ENCODE data around the gene STRADA. TPM values are rescaled to one million over a fixed set of nuclear protein-coding genes. Genes with fewer than 3 reads are reported as not detected.

The STRADA gene
- total RNA-seq, 4 donors from 2014 or later = 16.5 to 32.3 (median 22.4) TPM

DNA sequence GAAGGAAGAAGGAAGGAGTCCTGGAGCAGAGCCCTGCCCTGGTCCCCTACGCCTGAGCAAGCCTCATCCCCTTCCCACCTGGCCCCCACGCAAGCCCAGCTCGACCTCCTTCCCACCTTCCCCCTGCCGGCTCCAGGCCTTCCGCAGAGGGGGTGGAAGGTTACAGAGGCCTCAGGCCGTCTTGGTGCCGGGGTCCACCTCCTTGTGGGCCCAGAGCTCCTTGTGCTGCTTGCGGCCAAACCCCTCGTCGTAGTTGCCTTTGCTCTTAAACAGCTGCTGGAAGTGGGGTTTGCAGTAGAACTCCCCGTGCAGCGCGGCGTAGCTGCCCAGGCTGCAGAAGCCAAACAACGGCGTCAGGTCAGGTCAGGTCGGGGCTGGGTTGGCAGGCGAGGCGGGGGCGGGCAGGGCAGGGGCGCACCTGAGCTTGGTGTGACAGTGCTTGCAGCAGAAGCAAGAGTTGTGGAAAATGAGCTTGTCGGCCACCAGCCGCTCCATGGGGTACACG lies 43.2 kb downstream of the STRADA start:
- DNase-seq (ENCODE audit: low spot score) (no peak), ATAC-seq (ENCODE audit: low FRiP score) (no peak)
- TF ChIP-seq CTCF (IDR thresholded peaks at IDR 0.05) = no peak

- DNase-seq (ENCODE audit: low spot score) = no peak
- no peak for ATAC-seq (ENCODE audit: low FRiP score)
- no peak for TF ChIP-seq CTCF (IDR thresholded peaks at IDR 0.05)
These were observed 44.0 kb downstream of the STRADA start for GRCh38 chr17:63697341-63698286.

DNA sequence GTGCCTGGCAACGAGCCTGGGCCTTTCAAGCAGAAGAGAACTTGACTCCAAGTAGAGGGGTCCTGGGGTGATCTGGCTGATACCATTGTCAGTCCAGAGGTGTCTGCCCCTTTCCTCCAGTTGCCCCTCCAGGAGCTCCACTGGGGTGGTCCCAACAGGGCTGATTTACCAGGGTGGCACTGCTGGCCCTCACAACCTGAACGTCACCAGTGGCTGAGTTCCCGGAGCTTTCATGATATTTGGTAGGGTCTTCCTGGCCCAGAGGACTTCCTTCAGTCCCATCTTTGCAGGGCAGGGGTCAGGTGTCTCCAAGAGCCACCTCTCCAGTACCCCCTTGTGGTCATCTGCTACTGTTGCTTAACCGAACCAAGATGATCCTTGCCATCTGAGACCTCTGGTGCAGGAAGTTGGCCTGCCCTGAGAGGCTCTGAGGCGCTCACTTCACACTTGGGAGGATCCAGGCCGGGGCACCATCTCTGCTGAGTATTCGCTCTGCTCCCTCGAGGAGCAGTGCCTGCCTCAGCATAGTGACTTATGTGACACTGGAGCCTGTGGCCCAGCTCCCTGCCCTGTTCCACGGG lies 45.1 kb downstream of the STRADA start:
- no peak for DNase-seq (ENCODE audit: low spot score)
- TF ChIP-seq CTCF (IDR thresholded peaks at IDR 0.05) = no peak
- no peak for ATAC-seq (ENCODE audit: low FRiP score)

GRCh38 chr17:63695889-63696288 lies 45.7 kb downstream of the STRADA start:
- DNase-seq (ENCODE audit: low spot score) (no peak), ATAC-seq (ENCODE audit: low FRiP score) (no peak)
- no peak for TF ChIP-seq CTCF (IDR thresholded peaks at IDR 0.05)

- no peak for TF ChIP-seq CTCF (IDR thresholded peaks at IDR 0.05)
- no peak for ATAC-seq (ENCODE audit: low FRiP score)
- DNase-seq (ENCODE audit: low spot score) = no peak
These were observed 46.4 kb downstream of the STRADA start for GRCh38 chr17:63694950-63695773.

GRCh38 chr17:63694229-63694949 lies 47.2 kb downstream of the STRADA start:
- no peak for ATAC-seq (ENCODE audit: low FRiP score)
- DNase-seq (ENCODE audit: low spot score) = no peak
- TF ChIP-seq CTCF (IDR thresholded peaks at IDR 0.05) = no peak
